Ammon's horn (tissue), 1 donor: ENCODE data around the gene C6orf89.
A peak's percentile ranks its signal among the peaks of the same experiment; 100 is the strongest.
"Not testable (repeated sequence)": the region's sequence is repeated elsewhere in the genome, so short reads cannot be mapped to it uniquely, and the experiment has no call there.

Experiments
- DNase-seq: peaks from one replicate; pipeline ENCODE4 v3.0.0-alpha.2; 2016; ENCODE audit warnings: low spot score

C6orf89 gene

DNA sequence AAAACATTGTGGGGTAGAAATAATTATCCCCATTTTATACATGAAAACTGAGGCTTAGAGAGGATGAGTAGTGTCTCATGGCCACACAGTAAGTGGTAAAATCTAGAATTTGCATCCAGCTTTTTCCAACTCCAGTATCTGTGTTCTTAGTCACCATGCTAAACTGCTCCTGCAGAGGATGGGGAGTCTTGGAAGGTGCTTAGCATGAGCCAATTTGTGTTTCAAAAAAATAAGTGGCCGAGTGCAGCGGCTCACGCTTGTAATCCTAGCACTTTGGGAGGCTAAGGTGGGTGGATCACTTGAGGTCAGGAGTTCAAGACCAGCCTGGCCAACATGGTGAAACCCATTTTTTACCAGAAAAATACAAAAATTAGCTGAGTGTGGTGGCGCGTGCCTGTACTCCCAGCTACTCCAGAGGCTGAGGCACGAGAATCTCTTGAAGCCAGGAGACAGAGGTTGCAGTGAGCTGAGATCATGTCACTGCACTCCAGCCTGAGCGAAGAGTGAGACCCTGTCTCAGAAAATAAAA, 2.4 kb downstream of the C6orf89 start:
- no peak for DNase-seq

DNA sequence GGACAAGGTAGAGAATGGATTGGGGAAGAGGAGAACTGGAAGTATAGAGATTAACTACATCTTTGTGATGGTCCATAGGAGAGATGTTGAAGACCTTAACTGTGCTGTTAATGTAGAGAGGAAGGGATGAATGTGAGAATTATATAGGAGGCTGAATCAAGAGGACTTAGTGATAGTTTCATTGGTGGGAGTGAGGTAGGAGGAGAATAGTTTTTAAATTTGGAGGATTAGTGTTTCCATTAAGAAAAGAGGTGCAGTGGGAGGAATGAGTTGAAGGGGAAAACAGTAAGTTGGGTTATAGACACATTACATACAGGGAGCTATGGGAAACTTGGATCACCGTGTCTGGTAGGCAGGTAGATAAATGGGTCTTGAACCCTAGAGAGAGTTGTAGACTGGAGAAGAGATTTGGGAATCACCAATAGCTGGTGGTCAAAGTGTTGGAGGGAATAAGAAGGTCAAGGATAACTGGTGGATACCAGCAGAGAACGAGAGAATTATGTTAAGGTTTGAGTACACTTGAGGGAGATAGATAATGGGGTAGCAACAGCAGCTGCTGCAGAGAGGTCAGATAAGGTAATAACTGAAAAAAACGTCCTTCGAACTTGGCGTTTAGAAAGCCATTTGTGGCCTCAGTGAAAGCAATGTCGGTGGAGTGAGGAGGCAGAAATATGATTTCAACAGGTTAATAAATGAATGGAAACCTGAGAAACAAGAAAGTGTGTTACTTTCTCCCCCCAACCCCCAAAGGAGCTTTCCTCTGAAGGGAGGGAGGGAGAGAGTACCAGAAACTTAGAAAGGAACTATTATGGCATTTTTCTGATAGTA, 3.1 kb downstream of the C6orf89 start:
- DNase-seq, result no peak

DNA sequence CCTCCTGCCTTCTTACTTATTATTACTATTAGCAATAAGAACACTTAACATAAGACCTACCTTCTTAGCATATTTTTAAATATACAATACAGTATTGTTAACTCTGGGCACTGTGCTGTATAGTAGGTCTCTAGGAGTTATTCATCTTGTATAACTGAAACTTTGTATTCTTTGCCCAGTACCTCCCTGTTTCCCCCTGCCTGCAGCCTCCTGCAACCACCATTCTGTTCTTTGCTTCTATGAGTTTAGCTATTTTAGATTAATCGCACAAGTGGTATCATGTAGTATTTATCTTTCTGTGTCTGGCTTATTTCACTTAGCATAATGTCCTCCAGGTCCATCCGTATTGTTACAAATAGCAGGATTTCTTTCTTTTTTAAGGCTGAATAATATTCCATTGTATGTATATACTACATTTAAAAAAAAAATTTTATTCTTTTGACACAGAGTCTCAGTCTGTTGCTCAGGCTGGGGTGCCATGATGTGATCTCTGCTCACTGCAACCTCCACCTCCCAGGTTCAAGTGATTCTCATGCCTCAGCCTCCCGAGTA, 4.4 kb downstream of the C6orf89 start:
- DNase-seq, result no peak

DNA sequence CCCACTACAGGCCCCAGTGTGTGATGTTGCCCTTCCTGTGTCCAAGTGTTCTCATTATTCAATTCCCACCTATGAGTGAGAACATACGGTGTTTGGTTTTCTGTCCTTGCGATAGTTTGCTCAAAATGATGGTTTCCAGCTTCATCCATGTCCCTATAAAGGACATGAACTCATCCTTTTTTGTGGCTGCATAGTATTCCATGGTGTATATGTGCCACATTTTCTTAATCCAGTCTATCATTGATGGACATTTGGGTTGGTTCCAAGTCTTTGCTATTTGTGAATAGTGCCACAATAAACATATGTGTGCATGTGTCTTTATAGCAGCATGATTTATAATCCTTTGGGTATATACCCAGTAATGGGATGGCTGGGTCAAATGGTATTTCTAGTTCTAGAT, 5.4 kb downstream of the C6orf89 start:
- not testable (repeated sequence) for DNase-seq

DNA sequence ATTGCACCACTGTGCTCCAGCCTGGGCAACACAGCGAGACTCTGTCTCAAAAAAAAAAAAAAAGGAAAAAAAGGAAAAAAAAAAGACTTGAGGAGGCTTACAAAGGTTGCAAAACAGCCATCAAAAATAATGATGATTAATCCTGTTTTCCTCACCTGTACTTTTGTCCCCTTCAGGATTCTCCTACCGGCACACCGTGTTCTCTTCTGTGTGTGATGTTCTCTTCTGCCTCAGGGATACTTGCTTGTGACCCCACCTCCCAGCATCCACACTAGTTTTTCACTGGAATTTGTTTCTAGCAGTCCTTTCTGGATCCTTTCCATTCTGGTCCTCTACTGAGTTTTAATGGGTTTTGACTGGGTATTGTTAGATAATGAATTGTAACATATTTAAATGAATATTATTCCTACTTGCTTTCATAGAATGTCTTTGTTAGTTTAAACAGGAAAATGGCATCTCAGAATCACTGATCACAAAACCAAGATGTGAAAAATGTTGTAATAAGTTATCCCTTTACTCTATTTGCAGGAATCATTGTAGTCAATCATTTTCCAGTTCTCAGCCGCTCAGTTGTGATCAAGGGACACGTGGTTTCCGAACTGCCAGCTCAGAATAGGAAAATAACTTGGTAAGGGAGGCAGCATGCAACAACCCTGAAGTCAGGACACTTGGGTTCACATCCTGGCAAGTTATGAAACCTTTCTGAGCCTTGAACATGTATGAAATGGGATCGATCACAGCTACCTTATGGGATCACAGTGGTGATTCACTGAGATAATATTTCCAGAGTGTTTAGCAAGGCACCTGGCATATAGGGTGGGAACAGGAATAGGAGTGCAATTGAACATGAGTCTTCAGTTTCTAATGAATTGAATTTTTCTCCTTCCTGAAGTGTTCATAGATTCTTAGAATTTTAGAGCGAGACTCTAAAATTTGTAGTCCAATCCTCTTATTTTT, 8.5 kb downstream of the C6orf89 start:
- no peak for DNase-seq

DNA sequence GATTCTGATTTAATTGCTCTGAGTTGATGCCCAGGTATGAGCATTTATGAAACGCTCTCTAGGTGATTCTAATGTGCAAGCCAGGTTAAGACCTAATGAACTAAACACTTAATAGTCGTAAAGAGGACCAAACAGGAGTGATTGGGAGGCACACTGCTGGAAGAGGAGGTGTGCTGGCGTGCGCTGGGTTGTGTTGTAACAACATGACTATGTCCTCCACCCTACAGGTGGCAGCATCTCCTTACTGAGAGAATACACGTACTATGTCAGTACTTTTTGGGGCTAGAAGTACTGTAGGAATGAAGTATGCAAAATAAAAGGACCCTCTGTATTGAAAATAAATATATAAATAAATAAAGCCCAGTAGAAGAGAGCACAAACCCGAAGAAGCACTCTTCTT, 11.9 kb downstream of the C6orf89 start:
- DNase-seq, result no peak

DNA sequence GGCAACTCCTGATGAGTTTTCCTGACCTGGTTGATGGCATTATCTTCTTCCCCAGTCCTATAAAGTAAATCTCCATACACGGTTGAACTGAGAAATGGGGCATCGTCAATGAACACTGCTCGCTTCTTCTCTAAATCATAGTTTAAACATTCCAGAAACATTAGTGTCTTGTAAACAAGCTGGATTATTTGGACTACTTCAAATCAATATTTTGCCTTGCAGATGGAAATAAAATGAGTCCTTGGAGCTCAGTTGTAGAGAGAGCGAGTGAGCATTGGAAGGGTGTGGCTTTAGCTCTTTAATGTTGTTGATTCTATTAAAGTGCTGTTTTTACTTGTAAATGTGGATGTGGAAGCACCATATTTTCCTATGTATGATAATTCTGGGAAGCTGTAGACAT, 18.4 kb downstream of the C6orf89 start:
- DNase-seq, result no peak

DNA sequence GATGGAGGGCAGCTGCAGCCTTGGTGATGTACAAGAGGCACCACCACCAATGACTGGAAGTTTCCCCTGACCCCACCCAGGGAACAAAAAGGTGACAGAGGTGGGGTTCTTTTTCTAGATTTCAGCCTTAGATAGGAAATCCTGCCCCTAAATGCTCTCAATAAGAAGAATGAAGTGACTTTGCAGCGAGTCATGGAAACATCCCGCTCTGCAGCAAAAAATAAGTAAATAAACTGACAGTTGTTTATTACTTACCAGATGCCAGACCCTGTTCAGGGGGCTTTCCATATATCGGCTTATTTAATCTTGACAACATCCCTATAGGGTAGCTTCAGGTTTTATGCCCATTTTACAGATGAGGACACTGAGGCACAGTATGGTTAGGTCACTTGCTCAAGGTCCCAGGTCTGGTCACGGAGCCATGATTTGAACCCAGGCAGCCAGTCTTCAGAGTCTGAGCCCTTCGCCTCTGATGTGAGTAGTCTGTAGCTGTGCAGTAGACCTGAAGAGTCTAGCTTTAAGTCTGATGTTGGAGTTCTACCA, 19.2 kb downstream of the C6orf89 start:
- DNase-seq, result no peak

DNA sequence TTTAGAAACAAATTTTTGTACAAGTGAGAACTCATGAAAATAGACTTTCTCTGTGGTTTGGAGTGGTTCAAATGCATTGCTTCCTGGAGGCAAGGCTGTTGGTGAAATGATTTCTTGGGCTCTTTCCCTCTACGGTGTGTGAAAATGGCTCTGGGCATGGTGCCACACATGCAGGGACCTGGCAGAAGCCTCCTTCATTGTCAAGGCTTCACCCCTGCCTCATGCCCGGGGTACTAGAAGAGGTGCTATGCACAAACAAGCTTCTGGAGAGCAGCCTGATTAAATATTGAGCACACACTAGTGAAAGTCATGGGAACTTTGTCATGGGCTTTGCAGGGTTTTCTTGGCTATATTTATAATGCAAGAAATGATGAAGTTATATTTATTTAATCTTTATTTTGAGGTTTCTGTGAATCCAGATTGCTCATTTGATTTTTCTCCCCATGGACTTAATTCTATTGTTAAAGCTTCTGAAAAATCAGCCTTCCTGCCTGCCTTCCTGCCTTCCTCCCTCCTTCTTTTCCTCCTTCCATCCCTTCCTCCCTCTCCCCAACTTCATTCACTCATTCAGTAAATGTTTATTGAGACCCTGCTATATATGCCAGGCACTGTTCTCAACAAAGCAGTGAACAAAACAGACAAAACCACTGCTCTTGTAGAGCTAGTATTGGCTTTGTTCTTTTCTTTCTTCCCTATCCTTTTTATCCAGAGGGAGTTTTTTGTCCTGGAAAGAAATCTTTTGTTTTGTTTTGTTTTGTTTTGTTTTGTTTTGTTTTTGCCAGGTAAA, 21.0 kb downstream of the C6orf89 start:
- DNase-seq, result peak; percentile 79

DNA sequence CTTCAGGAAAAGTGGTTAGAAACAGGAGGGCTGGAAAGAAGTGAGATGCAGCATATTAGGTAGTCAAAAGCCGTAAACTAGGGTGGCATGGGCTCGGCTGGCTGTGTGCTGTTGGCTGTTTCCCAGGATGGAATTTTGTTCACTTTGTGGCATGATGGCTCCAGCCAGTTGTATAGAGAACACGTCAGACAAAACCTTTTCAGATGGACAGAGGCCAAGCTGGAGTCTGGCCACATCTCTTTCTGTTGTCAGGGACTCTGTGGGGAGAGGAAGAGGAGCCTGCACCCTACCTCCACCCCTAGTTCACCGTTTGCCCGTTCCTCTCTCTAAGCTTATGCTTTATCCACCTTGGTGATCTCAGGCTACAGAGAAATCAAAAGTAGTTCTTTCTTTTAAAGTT, 22.0 kb downstream of the C6orf89 start:
- DNase-seq, result peak; percentile 50

DNA sequence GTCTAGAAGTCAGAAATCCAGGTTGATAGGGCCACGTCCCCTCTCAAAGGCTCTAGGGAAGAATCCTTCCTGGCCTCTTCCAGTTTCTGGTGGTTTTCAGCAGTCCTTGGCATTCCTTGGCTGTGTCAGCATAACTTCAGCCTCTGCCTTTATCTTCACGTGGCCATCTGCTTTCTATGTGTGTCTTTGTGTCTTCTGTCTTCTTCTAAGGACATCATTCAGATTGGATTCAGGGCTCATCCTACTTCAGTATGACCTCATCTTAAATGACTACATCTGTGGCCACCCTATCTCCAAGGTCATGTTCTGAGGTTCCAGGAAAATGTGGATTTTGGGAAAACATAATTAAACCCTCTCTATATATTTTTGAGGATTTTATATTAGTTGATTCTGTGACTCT, 23.0 kb downstream of the C6orf89 start:
- DNase-seq, result no peak

DNA sequence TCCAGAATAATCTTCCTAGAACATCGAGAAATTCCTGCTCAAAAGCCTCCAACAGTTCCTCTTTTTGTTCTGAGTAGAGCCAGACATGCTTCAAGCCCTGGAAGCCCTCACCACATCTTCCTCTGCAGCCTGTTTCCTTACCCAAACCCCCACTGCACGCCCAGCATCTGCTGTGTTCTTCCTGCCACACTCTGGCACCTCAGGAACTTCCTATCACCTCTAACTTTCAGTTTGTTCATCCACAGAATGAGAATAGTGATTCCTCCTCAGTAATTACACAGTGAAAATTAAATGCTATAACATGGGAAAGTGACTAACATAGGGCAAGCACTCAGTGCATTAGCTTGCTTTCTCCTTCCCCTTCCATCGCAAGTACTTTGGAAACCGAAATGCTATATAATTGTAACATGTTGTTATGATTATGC, 26.3 kb downstream of the C6orf89 start:
- peak; percentile 61 for DNase-seq

DNA sequence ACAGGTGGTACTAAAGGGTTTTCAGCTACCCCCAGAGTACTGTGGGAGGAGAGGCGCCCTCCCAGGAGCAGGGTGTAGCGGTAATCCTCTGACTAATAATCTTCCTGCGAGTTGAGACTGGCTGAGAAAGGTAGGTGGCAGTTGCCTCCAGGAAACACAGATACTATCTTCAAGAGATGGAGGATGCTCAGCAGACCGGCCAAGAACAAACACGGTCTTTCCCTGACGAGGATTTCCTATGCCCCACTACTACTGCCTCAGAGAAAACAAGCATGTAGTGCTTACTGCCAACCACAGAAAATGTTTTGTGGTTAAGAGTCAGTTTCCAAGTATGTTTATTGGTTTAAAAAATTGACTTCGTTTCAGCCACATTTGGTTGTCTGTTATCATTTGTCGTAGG, 26.8 kb downstream of the C6orf89 start:
- DNase-seq, result peak; percentile 25

DNA sequence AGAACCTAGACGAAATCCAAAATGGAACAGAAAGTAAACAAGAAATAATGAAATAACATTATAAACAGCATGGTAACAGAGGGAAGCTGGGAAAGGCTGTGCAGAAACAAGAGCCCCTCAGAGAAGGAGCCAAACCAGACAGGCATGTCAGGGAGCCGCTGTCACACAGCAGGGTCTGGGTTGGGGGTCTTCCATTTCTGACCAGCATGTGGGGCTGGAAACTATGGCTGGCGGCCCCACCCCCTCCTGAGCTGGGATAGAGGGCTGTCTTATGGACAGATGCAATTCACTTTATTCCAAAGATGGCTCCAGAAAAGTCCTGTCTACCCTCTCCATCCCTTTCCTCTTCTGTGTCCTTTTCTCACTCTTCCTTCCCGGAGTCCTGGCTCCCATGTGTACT, 27.3 kb downstream of the C6orf89 start:
- DNase-seq, result no peak

DNA sequence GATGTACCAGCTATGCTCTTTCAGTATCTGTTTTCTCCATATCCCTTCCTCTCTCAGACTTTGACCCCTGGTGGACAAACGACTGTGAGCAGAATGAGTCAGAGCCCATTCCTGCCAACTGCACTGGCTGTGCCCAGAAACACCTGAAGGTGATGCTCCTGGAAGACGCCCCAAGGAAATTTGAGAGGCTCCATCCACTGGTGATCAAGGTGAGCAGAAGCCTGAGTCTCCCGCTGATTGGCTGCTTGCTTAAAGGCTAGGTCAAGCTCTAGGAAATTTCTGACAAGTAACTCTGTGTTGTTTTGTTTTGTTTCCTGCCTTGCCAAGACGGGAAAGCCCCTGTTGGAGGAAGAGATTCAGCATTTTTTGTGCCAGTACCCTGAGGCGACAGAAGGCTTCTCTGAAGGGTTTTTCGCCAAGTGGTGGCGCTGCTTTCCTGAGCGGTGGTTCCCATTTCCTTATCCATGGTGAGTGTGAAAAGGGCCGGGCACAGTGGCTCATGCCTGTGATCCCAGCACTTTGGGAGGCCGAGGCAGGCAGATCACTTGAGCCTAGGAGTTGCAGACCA, 28.6 kb downstream of the C6orf89 start:
- DNase-seq, result no peak

DNA sequence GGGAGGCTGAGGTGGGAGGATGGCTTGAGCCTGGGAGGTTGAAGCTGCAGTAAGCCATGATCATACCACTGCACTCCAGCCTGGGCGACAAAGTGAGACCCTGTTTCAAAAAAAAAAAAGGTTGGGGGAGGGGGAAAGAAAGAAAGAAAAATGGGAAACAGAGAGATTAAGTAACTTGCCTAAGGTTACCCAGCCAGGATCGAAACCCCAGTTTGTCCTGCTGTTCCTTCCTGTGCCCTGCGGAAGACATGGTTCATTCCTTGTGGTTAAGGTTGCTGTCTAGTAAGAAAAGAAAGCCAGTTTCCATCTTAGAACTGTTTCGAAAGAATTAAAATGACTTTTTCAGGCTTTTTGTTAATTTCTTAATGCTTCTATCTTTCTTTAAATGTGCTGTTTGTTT, 29.8 kb downstream of the C6orf89 start:
- DNase-seq, result no peak

DNA sequence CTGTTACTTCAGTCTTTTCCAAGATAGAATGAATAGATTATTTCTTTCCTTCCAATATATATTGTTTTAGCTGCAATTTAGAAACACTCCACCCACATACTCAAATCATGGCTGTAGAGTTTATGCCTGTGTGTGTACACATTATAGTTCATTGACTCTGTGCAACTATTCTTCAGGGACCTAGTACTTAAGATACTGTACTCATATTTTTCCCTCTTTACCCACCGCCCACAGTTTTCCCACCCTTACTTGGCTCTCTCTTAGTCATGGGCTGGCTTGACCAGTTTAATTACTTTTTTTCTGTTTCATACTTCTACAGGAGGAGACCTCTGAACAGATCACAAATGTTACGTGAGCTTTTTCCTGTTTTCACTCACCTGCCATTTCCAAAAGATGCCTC, 30.4 kb downstream of the C6orf89 start:
- no peak for DNase-seq

DNA sequence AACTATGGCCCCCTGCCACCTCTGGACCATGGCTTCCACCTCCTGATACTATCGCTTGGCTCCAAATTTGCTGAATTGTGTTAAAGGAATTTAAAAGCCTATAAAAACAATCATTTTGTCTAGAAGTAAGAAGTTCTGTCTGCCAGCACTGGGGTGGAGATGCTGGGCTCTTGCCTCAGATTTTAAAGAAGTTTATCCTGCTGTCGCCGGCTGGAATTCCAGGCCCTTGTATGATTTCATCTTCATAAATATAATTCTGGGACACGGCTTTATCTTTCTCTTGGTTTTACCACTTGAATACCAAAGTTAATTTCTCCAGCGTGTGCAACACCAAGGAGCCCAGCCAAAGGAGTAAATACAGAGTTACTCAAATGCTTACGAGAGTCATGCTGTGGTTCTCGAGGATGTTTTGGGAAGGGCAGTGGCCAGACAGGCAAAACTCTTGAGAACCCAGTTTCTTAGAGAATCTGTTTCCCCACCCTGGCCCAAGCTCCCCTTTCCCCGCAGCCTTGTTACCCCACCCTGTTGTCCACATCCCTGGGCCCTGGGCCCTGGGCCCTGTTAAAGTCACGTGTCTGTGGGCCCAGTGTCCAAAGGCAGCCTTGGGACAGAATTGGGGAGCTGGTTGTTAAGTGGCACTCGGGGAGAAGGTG, 31.9 kb downstream of the C6orf89 start:
- DNase-seq, result no peak

DNA sequence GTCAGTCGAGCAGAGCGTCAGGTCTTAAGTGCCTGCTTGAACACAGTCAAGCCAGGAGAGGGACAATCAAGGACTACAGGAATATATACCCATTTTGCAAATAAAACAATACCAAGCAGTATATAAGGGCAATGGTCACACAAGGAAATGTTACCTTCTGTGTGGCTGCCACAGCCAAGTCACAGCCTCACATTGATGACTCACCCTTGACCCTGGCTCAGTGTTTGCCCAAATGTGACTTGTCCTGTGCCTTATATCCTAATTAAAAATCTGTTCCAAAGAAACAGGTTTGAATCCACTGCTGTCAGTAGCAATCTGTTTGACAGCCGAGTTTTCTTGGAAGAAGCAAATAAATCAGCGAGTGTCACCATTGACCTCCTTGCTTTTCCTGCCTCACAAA, 34.3 kb downstream of the C6orf89 start:
- DNase-seq, result no peak

DNA sequence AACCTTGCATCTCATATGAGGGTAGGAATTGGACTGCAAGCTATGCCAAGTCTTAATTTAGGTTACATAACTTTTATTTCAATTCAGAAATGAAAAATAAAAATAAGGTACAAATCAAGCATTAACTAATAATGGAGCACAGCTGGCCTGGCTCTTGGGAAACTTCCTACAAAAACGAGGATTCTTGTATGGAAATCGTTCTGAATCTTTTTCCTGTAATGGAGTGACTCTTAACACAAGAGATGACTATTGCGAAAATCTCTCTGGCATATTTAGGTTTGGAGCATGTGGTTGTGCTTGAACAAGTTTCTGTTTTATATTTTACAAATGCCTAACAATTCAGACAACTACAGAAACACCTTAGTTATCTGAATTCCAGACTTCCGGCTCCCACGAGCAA, 34.8 kb downstream of the C6orf89 start:
- no peak for DNase-seq

DNA sequence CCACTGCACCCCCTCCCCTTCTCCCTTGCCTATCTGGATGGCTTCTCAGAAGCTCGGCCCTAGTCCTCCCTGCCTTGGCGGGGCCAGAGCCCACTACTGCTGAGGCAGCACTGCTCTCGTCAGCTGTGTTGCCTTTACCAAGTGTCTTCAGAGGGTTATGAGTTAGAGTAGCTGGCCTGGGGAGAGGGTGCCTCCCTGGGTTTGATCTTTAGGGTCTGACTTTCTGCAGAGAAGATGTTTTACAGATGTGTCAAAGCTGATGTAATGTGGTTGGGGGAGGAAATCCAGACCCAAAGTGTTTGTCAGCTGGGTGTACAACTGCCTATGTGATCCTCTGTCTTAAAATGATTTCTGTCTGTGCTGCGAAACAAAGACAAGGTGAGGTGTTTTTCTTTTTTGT, 38.4 kb downstream of the C6orf89 start:
- DNase-seq, result no peak
